ENCODE results near the gene SLC38A10. TPM values are rescaled to one million over a fixed set of nuclear protein-coding genes. Genes with fewer than 3 reads are reported as not detected.

SLC38A10 gene
- total RNA-seq, result 46.6 TPM
- long read RNA-seq, full-length matches to known transcripts, result 35 of 218 reads
- long read RNA-seq, partial matches to known transcripts, result 23 of 218 reads
- long read RNA-seq, other reads (novel, unspliced or antisense), result 160 of 218 reads

DNA sequence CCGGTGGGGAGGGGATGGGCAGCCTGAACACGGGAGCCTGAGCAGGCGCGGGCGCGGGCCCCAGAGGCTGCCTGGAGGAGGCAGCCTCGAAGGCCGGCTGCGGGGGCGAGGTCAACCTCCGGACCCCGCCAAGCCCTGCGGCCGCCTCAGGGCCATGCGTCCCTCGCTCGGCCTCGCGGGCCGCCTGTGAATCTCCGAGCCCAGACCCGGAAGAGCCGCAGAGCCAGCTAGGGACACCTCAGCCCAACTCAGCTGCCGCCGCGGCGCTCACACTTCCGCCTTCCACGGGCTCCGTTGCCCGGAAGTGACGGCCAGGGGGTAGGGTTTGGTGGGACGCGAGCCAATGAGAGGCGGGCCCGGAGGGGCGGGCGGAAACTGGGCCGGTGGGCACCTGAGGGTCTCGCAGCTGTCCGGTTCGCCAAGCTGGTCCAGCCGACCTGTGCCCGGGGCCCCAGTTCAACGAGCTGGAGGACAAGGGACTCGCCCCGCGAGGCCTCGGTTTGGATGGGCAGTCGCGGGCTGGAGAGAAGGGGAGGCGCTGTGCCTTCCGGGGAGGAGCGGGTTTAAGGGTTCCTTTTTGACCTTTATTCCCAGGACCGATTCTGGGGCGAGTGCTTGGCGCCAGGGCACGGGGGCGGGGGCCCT, at the start of gene SLC38A10:
Gene SLC38A10 (minus strand): TSS at position 277 of the 645 bp plus-strand sequence. CDS start 386 bp downstream, outside the sequence.
- intact Hi-C loops (cut with micrococcal nuclease), result no loop called here
- ATAC-seq (peak; percentile 94), DNase-seq (peak; percentile 96)

DNA sequence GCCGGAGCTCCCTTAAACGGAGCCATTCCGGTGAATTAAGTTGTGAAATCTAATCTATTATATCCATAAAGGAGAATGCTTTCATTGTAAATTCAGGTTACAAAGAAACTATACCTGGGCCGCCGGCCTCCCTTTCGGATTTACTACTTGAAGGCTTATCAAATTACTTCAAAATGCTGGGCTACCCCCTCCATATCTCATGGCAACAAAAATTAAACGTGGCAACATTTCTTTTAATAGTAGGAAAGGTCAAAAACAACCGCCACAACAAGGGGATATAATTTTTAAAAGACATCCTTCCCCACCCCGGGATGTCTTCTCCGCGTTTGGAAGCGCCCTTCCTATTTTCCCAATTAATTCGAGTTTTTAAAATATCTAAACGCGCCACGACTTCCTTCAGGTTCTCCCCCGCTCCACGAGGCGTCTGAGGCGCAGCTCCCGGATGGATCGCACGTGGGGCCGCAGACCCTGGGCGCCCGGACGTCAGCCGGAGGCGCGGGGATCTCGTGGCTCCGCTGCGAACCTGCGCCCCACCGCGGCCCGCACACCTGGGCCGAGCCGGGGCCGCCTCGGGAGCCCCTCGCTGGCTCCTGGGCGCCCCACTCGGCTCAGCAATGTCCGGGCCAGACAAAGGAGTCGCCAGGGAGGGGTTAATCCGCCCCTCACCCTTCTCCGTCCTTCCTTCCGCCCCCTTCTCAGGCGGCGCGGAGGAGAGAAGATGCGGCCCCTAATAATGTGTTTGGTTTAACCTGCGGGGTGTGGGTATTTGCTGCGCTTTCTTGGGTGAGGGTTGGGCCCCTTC, 47.4 kb upstream of the SLC38A10 start:
- ATAC-seq (no peak), DNase-seq (no peak)
- intact Hi-C loops (cut with micrococcal nuclease), result no loop called here

DNA sequence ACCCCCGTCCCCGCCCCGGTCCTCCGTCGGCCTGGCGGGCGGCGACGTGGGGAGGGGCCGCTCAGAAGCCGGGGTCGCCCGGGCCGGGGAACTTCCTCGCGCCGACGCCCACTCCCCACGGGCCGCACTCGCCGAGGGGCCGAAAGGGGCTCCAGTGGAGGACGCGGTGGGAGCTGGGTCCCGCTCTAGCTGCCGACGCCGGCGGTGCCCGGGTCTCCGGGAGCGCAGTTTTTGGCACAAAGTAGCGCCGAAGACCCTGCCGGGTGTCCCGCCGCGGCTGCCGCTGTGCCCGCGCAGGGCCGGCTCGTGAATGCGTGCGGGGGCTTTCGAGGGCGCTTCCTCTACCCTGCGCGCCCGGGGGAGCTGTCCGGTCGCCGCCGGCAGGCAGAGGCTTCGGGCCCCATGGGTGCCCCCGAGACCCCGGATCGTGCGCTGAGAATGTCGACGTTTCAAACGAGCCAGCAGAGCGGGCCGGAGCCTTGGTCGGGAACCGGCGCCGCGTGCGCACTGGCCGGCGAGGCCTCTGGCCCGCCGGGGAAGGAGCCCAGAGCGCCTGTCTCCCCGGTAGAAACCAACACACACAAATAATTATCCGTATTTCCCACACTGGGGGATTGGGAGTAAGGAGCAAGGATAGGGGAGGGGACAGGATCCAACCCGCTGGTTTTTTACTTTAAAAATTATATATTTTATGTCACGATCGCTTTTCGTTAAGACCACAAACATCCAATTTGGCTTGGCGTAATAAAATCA, 46.6 kb upstream of the SLC38A10 start:
- intact Hi-C loops (cut with micrococcal nuclease), result no loop called here
- ATAC-seq, result no peak
- no peak for DNase-seq

DNA sequence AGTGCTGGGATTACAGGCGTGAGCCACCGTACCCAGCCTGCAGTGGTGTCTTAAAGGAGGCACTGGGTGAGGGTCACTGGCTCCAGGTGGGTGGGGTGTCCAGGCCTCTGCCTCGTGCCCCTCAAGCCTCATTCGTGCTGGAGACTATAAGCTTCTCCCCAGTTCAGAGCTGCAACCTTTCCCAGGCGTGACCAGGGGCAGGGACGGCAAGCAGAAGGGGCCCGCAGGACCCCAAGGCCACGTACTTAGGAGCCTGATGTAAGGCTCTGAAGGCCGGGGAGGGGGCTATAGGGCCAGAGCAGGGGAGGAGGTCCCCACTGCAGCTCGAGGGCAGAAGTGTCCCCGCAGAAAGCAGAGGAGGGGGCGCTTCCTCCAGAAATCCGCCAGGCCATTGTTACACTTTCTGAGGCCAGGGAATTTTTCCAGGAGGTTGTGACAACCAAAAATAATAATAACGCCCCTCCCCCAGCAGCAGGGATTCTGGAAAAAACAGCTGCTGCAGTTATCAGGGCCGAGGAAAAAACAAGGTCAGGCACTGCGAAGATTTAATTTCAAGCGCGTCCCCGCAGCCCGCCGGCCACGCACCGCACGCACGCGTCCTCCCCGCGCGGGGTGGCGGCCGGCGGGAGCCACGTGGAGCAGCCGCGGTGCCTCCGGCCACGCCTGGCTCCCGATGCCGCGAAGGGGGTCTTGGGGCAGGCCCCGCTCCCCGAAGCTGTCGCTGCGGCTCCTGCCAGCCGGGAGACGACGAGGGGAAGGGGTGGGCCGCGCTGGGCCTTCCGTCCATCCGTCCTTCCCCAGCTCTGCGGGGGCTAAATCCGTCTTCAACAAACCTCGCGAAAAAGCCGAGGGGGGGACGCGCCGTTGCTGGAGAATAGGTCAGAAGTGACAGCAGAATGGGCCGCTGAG, 45.8 kb upstream of the SLC38A10 start:
- DNase-seq (peak; percentile 59), ATAC-seq (peak; percentile 1)
- intact Hi-C loops (cut with micrococcal nuclease), result no loop called here

DNA sequence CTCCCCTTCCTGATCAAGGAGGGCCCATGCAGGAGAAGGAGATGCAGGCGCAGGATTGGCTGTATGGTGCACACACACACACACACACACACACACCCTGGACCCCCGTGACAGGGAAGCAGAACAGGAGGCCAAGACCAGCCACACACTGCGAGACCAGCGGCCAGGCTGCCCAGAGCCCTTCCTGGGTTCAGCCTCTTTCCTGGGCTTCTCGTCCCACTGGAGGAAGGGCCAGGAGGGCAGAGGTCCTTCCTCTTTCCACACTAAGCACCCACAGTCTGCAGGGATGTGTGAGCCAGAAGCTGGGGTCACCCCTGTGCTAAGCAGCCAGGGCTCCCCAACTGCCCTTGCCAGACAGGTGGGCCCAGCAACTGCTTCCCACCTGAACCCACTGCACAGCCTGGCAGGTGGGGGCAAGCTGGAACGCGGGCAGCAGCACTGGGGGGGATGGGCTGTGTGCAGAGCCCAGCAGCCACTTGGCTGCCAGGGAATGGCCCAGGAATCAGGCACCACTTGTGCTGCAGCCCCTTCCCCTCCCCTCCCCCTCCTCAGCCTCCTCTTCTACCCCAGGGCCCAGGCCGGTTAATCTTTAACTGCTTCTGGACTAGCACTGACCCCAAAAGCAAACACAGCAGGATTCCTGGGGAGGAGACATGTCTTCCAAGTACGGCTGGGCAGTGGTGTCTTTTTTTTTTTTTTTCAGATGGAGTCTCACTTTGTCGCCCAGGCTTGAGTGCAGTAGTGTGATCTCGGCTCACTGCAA, 44.6 kb upstream of the SLC38A10 start:
- intact Hi-C loops (cut with micrococcal nuclease), result no loop called here
- DNase-seq, result no peak
- no peak for ATAC-seq

DNA sequence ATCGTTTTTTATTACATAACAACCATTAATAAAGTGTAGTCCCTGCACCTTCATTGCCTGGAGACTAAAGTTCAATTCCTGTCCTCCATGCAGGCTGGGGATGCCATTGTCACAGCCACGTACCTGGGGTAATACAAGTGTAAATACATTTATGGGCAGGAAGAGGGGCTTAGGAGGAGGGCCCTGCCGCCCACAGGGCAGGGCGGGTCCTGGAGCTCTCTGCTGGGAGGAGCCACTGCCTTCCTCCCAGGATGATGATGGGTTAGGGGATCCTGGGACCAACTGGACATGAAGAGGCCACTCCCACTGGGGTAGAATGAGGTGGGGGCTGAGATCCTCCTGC, 44.1 kb upstream of the SLC38A10 start:
- ATAC-seq (no peak), DNase-seq (no peak)
- intact Hi-C loops (cut with micrococcal nuclease), result no loop called here

DNA sequence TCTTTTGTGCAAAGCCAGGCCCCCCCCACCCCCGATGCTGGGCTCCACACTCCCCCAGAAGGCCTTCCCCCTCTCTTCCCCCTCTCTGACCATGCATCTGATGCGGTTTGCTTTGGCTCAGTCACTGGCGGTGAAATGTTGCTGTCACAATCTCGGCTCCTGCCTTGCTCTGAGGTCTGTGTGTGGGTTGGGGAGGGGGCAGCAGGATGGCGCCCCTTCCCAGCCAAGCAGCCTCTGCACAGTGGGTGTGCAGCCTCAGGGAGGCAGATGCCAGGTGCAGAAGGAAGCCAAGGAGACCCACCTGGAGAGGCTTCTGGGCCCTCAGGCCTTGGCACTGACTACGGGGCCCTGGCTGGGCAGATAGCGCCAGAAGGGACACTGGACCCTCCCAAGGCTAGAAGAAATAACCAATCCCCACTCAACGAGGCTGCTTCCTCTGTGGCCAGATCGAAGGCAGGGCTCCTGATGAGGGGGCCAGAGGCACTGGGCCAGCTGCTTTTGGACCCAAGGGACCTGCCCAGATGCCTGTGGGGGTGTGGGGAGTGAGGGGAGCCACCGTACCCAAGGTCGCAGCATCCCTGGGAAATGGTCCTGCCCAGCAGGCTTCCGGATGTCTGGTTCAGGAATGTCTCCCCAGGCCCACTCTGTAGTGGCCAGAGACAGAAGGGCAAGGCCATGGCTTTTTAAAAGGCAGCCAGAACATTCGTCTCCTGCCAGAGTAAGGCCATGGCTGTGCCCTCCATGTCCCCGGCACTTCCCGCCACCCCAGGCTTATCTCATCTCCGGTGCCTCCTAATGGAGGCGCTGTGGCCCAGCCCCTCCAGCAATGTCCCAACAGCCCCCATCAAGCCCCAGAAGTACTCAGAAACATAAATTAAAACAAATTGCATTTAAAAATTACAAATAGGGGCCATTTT, 43.4 kb upstream of the SLC38A10 start:
- no peak for ATAC-seq
- intact Hi-C loops (cut with micrococcal nuclease), result no loop called here
- no peak for DNase-seq

DNA sequence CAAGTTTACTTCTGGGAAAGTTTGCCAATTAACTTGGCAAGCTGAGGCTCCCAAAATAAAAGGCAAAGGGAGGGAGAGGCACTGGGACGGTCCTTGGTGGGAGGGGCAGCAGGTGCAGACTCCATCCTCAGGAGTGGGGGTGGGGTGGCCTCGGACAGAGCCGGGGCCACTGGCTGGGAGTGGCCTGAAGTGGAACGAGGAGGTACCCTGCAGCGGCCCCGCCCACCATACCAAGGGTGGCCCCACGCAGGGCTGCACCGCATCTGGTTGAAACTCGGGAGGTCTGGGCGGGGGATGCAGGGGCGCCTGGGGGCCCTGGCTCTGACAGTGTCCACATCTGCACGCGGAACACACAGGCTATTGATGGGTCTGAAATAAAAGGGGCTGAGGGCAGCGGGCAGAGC, 42.4 kb upstream of the SLC38A10 start:
- intact Hi-C loops (cut with micrococcal nuclease), result no loop called here
- DNase-seq, result no peak
- peak; percentile 3 for ATAC-seq

DNA sequence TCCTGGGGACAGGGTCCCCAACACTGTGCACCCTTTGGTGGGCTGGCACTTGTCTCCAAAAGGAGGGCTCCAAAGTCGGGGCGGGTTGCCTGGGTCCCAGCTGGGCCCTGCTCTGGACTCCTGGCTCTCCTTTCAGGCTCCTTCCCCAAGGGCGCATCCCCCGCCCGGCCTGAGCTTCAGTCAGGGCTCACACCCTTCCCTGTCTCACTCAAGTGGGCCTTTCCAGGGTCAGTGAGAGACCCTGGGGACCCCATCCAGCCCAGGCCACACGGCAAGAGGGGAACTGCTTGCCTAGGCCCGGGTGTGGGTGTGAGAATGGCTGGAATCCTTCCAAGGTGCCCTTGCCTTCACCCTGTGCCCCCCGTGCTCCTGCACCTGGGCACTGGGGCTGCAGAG, 41.8 kb upstream of the SLC38A10 start:
- no peak for DNase-seq
- no peak for ATAC-seq
- intact Hi-C loops (cut with micrococcal nuclease), result no loop called here

DNA sequence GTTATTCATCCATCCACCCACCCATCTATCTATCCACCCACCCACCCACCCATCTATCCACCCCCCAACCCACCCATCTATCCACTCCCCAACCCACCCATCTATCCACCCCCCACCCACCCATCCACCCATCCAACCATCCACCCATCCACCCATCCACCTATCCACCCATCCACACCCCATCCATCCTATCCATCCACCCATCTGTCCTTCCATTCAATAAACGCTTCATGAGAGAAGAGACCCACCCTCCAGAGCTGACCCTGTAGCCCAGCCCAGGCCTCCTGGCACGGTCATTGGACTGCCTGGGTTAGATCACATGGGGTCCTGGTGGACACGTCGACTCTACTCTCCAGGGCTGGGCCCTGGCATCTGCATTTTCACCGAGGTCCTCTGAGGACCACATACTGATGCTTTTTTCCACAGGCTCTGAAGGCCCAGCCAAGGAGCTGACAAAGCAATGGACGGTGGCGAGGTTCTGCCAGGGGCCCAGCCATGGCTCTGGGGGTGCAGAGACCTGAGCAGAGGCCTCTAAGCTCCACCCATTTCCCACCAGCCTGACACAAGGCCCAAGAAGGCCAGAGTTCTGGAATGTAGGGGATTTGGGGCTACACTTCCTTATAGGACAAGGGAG, 41.3 kb upstream of the SLC38A10 start:
- intact Hi-C loops (cut with micrococcal nuclease), result no loop called here
- no peak for ATAC-seq
- no peak for DNase-seq

DNA sequence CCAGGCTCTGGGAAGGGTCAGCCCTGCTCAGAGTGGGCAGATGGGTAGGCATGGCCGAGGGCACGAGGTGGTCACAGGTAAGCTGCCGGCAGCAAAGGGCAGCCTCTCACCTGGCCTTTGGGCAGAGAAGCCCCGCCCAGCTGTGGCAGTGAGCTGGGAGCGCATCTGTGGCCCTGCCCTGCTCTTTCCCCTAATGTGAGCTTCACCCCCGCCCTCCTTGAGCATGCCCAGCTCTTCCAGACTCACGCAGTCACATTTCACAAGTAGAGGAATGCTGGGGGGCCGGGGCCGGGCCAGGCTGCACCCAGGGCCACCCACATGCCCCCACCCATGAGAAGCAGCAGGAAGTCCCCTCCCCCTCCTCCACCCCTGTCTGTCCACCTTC, 40.7 kb upstream of the SLC38A10 start:
- DNase-seq (no peak), ATAC-seq (no peak)
- intact Hi-C loops (cut with micrococcal nuclease), result no loop called here

DNA sequence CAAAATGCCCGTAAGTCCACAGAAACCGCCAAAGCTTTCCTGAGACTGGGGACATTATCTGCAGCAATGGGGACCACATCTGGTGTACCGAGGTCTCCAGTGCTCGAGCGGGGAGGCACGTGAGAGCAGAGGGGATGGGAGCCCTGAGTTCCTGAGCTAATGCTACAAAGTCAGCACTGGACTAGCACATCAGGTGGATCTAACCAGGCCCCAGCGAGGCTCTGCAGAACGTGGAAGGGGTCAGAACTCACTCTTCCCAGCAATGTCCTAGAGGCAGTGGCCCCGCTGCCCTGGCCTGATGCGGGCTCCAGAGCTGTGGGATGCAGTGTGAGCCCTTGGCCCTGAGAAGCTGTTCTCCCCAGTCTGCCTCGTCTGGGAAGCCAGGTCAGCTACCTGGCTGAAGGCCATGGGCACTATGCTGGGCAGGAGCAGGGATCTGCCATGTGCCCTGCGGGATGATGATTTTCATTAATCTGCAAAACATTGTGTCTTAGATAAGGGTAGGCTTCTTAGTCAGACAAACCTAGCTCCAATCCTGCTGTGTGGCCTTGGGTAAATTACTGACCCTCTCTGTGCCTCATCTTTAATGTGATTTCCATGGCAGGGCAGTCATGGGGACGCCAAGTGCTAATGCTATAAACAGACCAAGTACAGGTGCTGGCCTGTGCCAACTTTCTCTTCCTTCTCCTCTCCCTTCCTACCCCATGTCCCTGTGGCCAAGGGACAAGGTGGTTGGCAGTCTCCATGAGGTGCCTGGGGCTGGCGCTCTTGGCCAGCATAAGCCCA, 40.1 kb upstream of the SLC38A10 start:
- intact Hi-C loops (cut with micrococcal nuclease), result no loop called here
- ATAC-seq, result no peak
- DNase-seq, result no peak

DNA sequence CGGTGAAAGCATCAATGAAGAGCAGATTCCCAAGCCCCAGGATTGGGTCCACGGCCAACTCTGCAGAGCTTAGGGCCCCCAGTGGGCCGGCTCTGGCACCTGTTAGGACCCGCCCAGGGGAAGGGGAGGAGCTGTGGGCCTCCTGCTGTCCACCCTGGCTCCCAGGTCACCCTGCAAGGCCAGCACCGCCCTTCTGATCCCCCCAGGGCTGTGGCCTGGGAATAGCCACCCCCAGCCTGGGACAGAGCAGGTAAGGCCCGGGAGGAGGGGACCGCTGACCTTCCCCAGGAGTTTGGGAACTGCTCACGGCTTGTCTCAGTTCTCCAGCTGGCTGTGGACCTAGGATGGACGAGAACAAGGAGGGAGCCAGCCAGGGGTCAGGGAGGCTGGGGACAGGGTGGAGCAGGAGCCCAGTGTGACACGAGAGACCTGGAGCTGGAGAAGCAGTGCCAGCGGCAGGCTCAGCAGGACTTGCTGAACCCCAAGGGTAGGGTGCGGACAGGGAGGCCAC, 39.3 kb upstream of the SLC38A10 start:
- intact Hi-C loops (cut with micrococcal nuclease), result no loop called here
- ATAC-seq (peak; percentile 11), DNase-seq (peak; percentile 37)

DNA sequence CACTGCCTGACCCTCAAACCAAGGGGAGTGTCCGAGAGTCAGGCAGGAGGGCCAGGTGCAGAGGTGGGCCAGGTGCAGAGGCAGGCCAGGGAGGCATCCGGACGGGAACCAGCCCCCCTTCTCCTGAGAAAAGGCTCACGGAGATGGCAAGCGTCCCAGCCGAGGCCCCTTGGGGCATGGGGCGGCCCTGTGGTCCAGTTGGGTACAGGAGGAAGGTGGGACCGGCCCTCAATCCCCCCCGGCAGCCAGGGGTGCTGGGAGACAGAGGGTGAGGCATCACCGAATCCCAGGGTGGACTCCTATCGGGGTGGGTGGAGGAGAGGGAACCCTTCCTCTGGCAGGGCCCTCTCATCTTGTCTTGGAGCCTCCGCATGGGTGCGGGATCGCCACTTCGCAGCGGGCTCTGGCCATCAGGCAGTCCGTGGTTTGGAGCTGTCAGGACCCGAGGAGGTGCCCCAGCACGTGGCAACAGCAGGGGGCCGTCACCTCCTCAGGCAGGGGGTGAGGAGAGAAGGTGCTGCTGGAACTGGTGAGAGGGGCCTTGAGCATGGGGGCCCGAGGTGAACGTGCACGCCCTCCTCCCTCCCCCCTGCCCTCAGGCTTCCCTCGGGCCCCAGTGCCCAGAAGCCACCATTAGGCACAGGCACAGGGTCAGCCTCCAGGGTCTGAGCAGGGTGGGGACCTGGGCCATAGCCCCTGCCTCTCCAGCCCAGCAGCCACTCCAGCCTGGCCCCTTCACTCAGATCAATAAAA, 38.7 kb upstream of the SLC38A10 start:
- DNase-seq, result peak; percentile 29
- intact Hi-C loops (cut with micrococcal nuclease), result no loop called here
- no peak for ATAC-seq

DNA sequence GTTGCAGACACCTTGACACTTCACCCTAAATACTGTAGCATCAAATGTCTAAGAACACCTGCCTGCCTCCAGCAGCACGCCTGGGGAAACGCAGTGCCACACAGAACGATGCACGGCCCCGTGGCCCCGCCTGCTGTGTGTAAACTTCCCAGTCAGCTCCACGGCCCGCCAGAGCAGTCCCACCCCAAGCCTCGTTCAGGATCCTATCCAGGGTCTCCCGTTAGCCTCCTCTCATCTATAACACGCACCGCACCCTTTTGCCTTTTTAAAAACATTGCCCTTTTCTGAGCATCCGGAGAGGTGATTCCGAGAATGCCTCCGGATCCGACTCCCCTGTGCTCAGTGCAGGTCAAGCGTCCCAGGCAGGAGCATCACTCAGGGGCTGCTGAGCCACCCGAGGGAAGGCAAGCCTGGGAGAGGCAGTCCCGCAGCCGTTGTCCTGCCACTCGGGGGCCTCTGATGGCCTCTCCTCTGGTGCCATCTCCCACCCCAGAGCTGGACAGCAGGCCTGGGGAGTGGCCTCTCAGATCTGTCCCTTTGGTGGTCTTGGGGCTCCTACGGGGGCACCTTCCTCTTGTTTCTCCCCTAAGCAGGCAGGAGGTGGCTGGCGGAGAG, 37.9 kb upstream of the SLC38A10 start:
- DNase-seq, result peak; percentile 25
- intact Hi-C loops (cut with micrococcal nuclease), result no loop called here

More for the DNA sequence above, 37.9 kb upstream of the SLC38A10 start:
- ATAC-seq, result no peak
